GM06990 (cell line): ENCODE measurements around the gene LGR6.
A peak's percentile ranks its signal among the peaks of the same experiment; 100 is the strongest.

Experiments used
- DNase-seq: peaks from one replicate; pipeline ENCODE4 v3.0.0-alpha.2; 2011; ENCODE audit not compliant: insufficient read length; ENCODE audit errors: extremely low read depth
- H3K27me3 ChIP-seq: replicated peaks from 2 replicates; pipeline ENCODE4 v1.6.0; 2011; ENCODE audit warnings: low read length; ENCODE audit not compliant: control insufficient read depth, insufficient read depth
- H3K36me3 ChIP-seq: 2 replicates; pipeline ENCODE4 v1.5.1; 2011; ENCODE audit warnings: low read length; ENCODE audit not compliant: control insufficient read depth, insufficient read depth
- H3K4me3 ChIP-seq: replicated peaks from 2 replicates; pipeline ENCODE4 v1.5.1; 2011; ENCODE audit warnings: low read depth, mild to moderate bottlenecking, control low read depth, low read length
- TF ChIP-seq, protein P1 (sequence below): IDR thresholded peaks from 2 replicates; pipeline ENCODE4 v1.5.1; 2011; ENCODE audit warnings: low read length, control low read depth, mild to moderate bottlenecking, inconsistent platforms; ENCODE audit not compliant: insufficient read depth, poor library complexity, severe bottlenecking

The LGR6 gene

GRCh38 chr1:202153284-202153683, 40.3 kb upstream of the LGR6 start:
- Histone ChIP-seq H3K27me3 (no peaks in the 10 kb centered on the region), H3K4me3 (no peak overlapping the region), H3K36me3 (peaks cover 51% of the 10 kb centered on the region)
- no peak for DNase-seq
- TF ChIP-seq, protein P1, sequence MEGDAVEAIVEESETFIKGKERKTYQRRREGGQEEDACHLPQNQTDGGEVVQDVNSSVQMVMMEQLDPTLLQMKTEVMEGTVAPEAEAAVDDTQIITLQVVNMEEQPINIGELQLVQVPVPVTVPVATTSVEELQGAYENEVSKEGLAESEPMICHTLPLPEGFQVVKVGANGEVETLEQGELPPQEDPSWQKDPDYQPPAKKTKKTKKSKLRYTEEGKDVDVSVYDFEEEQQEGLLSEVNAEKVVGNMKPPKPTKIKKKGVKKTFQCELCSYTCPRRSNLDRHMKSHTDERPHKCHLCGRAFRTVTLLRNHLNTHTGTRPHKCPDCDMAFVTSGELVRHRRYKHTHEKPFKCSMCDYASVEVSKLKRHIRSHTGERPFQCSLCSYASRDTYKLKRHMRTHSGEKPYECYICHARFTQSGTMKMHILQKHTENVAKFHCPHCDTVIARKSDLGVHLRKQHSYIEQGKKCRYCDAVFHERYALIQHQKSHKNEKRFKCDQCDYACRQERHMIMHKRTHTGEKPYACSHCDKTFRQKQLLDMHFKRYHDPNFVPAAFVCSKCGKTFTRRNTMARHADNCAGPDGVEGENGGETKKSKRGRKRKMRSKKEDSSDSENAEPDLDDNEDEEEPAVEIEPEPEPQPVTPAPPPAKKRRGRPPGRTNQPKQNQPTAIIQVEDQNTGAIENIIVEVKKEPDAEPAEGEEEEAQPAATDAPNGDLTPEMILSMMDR, result no peak

DNA sequence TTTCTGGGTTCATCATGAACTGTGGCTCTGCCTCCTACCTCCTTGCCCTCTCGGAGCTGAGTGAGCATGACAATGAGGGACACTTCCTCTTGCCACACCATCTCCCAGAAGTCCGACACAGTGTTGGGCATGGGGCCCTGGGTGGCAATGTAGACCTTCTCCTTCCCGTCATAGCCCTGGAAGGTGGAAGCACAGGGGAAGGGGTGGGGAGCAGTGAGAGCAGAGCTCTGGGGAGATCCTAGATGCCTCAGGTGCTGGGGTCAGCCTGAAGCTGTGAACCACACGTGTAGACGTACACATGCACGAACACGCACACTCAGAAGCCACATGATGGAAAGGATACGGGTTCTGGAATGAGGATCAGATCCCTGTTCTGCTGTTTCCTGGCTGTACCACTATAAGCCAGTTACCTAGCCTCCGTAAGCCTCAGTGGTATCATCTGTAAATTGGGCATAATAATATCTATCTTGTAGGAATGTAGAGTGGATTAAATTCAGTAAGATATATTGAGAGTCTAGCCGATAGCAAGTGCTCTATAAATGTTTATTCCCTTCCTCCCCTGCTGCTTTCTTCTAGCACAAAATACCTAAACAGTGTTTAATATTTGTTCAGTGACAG, 39.3 kb upstream of the LGR6 start:
- DNase-seq, result no peak
- Histone ChIP-seq H3K27me3 (no peaks in the 10 kb centered on the region), H3K36me3 (peaks cover 46% of the 10 kb centered on the region), H3K4me3 (no peak overlapping the region)
- TF ChIP-seq, protein P1, result no peak

DNA sequence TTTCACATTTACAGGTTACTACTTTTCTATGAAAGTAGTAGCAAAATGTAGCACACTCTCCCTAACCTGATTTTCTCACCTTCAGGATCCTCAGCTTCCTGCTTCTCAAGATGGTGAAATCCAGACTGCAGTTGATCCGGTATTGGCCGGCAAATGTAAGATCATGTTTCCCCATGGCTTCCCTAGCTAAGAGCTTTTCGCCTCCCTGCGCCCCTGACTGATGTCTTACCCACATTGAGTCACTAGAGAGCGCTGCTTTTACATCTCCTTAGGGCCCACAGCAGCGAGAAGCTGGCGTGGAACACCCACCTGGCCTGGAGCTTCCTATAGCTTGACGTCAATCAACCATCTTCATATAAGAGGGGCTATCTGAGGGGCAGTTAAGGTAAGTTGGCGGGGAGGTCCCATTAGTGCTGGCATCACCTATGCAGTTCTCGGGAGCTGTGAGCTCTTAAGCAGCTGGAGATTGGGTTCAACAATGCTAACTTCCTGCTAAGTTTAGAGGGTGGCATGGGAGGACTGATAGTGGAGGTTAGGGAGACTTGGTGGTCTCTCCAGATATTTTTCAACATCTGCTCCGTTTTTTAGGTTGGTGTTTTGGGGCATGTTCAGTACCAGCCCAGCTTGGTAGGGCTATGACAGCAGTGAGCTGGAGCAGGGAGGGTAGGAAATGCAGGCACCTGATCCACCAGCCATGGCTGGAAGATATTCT, 38.7 kb upstream of the LGR6 start:
- no peaks in the 10 kb centered on the region for H3K27me3 ChIP-seq
- peaks cover 46% of the 10 kb centered on the region for H3K36me3 ChIP-seq
- no peak for DNase-seq
- TF ChIP-seq, protein P1, result peak; percentile 70
- H3K4me3 ChIP-seq, result no peak overlapping the region

DNA sequence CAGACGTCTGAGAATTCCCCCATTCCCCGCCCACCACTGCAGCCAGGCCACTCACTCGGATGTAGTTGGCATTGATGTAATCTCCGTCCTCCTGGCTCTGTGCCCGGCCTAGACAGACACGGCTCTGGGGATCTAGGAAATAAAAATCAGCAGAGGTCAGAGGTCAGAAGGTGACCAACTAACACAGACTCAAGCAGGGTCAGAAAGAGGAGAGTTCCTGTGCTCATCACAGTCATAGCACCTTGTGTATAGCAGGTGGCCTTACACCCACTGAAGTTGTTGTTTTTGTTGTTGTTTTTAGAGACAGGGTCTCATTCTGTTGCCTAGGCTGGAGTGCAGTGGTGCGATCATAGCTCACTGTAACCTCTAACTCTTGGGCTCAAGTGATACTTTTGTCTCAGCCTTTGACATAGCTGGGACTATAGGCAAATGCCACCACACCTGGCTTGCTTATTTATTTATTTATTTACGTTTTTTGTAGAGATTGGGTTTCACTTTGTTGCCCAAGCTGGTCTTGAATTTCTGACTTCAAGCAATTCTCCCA, 38.0 kb upstream of the LGR6 start:
- no peak for DNase-seq
- TF ChIP-seq, protein P1, result no peak
- Histone ChIP-seq H3K4me3 (no peak overlapping the region), H3K27me3 (no peaks in the 10 kb centered on the region), H3K36me3 (peaks cover 41% of the 10 kb centered on the region)

GRCh38 chr1:202156590-202156989, 37.0 kb upstream of the LGR6 start:
- H3K4me3 ChIP-seq, result no peak overlapping the region
- H3K27me3 ChIP-seq, result no peaks in the 10 kb centered on the region
- peaks cover 34% of the 10 kb centered on the region for H3K36me3 ChIP-seq
- DNase-seq, result no peak
- TF ChIP-seq, protein P1, result no peak
